Measurements from ENCODE around the gene NCSTN.

Gene NCSTN

DNA sequence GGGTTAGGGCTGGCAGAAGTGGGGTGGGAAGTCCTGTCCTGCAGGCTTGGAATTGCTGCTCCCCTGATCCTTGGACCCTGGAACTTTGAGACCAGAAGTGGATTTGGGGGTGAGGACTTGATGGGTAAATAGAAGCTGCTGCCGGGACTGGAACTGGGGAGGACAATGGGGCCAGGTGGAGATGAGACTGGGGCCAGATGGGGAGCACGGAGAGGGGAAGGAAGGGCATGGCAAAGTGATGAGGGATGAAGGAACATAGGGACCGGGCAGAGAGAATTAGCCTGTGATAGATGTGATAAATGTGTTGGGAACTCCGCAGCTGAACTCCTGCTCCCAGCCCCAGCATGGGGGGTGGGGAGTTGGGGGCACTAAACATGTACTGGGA, 24.3 kb downstream of the NCSTN start:
- no peak for FAIRE-seq
- TF ChIP-seq POLR2A (IDR thresholded peaks at IDR 0.05; ENCODE audit: low read depth, low read length) (no peak), PAX5 (IDR thresholded peaks at IDR 0.05; ENCODE audit: insufficient read depth, low read length, severe bottlenecking) (no peak), TAF1 (IDR thresholded peaks at IDR 0.05; ENCODE audit: low read depth, low read length) (no peak), POLR2AphosphoS5 (IDR thresholded peaks at IDR 0.05; ENCODE audit: low read depth, low read length) (no peak), POU2F2 (IDR thresholded peaks at IDR 0.05; ENCODE audit: low read depth, low read length) (no peak)
- no peak for DNase-seq (ENCODE audit: insufficient read length, low spot score)

DNA sequence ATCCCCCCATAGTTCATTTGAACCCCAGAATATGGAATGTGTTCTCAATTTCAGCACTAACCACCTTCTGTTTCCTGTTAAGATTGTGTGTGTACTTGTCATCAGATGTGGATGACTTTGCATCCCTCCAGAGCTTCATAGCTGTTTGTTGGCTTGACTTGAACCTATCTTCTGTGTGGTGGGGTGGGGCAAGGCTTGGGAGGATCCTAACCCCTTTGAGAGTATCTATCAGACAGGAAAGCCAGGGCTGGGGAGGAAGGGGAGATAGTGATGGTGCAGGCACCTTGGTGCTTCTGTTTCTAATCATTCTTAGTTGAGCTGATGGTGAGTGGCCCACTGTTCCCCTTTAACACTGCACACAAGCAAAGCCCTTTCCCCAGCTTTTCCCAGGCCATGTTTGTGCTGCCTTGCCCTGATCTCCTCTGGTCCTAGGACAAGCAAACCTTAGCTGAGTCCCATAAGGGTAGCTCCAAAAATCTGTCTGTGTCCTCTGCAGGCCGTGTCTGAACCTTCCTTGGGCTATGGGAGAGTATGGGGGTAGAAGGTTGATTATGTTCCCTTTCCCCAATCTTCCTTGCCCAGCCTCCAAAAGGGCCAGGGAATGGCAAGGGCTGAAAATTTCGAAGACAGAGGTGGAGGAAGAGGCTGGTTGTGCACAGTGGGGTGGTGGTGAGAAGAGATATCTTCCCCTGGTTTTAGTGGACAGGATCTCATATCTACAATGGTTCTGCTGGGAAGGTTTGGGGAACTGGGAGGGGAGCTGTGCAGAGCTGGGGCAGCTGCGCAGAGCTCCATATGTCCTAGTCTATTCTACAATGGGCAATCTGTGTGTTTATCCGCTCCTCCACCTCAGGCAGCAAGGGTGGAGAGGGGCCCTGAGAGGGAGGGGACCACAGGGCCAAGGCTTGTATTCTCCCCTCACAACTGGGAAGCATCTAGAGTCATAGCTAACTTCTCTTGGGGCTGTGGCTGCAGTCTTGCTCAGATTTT, 25.0 kb downstream of the NCSTN start:
- no peak for DNase-seq (ENCODE audit: insufficient read length, low spot score)
- TF ChIP-seq SPI1 (IDR thresholded peaks at IDR 0.05; ENCODE audit: low read depth, low read length) = no peak
- TF ChIP-seq TAF1 (IDR thresholded peaks at IDR 0.05; ENCODE audit: low read depth, low read length) = no peak
- no peak for TF ChIP-seq POLR2A (IDR thresholded peaks at IDR 0.05; ENCODE audit: low read depth, low read length)
- no peak for TF ChIP-seq PAX5 (IDR thresholded peaks at IDR 0.05; ENCODE audit: insufficient read depth, low read length, severe bottlenecking)
- TF ChIP-seq POLR2AphosphoS5 (IDR thresholded peaks at IDR 0.05; ENCODE audit: low read depth, low read length) = no peak
- no peak for TF ChIP-seq POU2F2 (IDR thresholded peaks at IDR 0.05; ENCODE audit: low read depth, low read length)
- FAIRE-seq = peak; percentile 57

DNA sequence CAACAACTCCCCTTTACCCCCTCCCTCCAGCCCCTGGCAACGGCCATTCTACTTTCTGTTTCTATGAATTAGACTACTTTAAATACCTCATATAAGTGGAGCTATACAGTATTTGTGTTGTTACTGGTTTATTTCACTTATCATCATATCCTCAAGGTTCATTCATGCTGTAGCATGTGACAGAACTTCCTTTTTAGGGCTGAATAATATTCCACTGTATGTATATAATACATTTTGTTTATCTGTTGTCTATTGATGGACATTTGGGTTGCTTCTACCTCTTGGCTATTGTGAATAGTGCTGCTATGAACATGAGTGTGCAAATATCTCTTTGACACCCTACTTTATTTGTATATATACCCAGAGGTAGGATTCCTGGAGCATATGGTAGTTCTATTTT, 25.9 kb downstream of the NCSTN start:
- no peak for TF ChIP-seq PAX5 (IDR thresholded peaks at IDR 0.05; ENCODE audit: insufficient read depth, low read length, severe bottlenecking)
- TF ChIP-seq POU2F2 (IDR thresholded peaks at IDR 0.05; ENCODE audit: low read depth, low read length) = no peak
- no peak for TF ChIP-seq SPI1 (IDR thresholded peaks at IDR 0.05; ENCODE audit: low read depth, low read length)
- TF ChIP-seq TAF1 (IDR thresholded peaks at IDR 0.05; ENCODE audit: low read depth, low read length) = no peak
- no peak for TF ChIP-seq POLR2AphosphoS5 (IDR thresholded peaks at IDR 0.05; ENCODE audit: low read depth, low read length)
- FAIRE-seq (no peak), DNase-seq (ENCODE audit: insufficient read length, low spot score) (no peak)

DNA sequence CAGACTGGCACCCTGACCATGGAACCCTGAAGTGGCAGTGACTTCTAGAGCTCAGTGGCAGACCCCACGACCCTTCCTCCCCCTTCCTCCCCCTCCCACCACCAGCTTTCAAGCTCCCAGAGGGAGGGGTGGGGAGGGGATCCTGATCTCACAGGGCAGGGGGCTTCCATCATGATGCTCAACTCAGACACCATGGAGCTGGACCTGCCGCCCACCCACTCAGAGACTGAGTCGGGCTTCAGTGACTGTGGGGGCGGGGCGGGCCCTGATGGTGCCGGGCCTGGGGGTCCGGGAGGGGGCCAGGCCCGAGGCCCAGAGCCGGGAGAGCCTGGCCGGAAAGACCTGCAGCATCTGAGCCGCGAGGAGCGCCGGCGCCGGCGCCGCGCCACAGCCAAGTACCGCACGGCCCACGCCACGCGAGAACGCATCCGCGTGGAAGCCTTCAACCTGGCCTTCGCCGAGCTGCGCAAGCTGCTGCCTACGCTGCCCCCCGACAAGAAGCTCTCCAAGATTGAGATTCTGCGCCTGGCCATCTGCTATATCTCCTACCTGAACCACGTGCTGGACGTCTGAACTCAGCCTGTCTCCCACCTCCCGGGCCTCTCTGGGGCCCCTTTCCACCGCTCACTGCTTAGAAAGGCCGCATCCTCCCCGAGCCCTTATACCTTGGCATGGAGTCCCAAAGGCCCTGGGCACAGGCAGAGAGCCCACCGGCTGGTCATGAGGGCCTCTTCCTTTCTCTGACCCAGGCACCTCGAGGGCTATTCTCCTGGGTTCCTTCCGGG, 27.6 kb downstream of the NCSTN start:
- no peak for FAIRE-seq
- DNase-seq (ENCODE audit: insufficient read length, low spot score) = no peak
- TF ChIP-seq SPI1 (IDR thresholded peaks at IDR 0.05; ENCODE audit: low read depth, low read length) (no peak), TAF1 (IDR thresholded peaks at IDR 0.05; ENCODE audit: low read depth, low read length) (no peak), POLR2A (IDR thresholded peaks at IDR 0.05; ENCODE audit: low read depth, low read length) (no peak), POU2F2 (IDR thresholded peaks at IDR 0.05; ENCODE audit: low read depth, low read length) (no peak), POLR2AphosphoS5 (IDR thresholded peaks at IDR 0.05; ENCODE audit: low read depth, low read length) (no peak), PAX5 (IDR thresholded peaks at IDR 0.05; ENCODE audit: insufficient read depth, low read length, severe bottlenecking) (no peak)

DNA sequence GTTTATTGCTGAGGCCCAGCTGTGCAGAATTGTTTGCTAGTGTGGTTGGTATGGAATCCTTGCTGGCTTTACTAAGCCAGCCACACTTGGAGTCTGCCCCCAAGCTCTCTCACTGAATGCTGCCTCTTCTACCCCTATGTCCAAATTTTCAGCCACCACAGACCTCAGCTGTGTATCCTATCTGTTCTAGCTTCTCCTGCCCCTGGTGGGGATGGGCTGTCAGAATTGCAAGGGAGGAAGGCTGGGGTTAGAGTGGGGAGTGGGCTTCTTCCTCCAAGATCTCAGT, 28.1 kb downstream of the NCSTN start:
- DNase-seq (ENCODE audit: insufficient read length, low spot score) (no peak), FAIRE-seq (no peak)
- no peak for TF ChIP-seq POLR2AphosphoS5 (IDR thresholded peaks at IDR 0.05; ENCODE audit: low read depth, low read length)
- TF ChIP-seq POU2F2 (IDR thresholded peaks at IDR 0.05; ENCODE audit: low read depth, low read length) = no peak
- no peak for TF ChIP-seq TAF1 (IDR thresholded peaks at IDR 0.05; ENCODE audit: low read depth, low read length)
- no peak for TF ChIP-seq POLR2A (IDR thresholded peaks at IDR 0.05; ENCODE audit: low read depth, low read length)
- TF ChIP-seq PAX5 (IDR thresholded peaks at IDR 0.05; ENCODE audit: insufficient read depth, low read length, severe bottlenecking) = no peak
- no peak for TF ChIP-seq SPI1 (IDR thresholded peaks at IDR 0.05; ENCODE audit: low read depth, low read length)

DNA sequence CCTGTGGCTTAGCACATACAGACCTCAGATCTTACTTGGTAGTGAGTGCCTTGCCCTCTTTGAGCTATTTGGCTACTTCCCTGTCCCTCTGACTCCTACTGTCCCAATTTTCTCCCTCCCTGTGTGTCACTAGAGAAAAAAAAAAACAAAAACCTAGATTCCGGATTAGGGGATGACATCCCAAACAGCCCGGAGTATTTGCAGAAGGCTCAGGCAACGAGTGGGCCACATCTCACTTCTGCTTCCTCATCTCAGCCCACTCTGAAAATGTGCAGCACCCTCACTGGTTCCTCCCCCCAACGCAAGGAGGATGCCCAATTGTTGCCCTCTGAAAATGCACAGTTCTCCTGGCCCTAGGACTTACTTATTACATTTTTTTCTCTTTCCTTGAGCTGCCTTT, 28.6 kb downstream of the NCSTN start:
- TF ChIP-seq POU2F2 (IDR thresholded peaks at IDR 0.05; ENCODE audit: low read depth, low read length) = no peak
- TF ChIP-seq TAF1 (IDR thresholded peaks at IDR 0.05; ENCODE audit: low read depth, low read length) = no peak
- TF ChIP-seq PAX5 (IDR thresholded peaks at IDR 0.05; ENCODE audit: insufficient read depth, low read length, severe bottlenecking) = no peak
- no peak for TF ChIP-seq SPI1 (IDR thresholded peaks at IDR 0.05; ENCODE audit: low read depth, low read length)
- no peak for TF ChIP-seq POLR2A (IDR thresholded peaks at IDR 0.05; ENCODE audit: low read depth, low read length)
- no peak for TF ChIP-seq POLR2AphosphoS5 (IDR thresholded peaks at IDR 0.05; ENCODE audit: low read depth, low read length)
- FAIRE-seq = no peak
- no peak for DNase-seq (ENCODE audit: insufficient read length, low spot score)

DNA sequence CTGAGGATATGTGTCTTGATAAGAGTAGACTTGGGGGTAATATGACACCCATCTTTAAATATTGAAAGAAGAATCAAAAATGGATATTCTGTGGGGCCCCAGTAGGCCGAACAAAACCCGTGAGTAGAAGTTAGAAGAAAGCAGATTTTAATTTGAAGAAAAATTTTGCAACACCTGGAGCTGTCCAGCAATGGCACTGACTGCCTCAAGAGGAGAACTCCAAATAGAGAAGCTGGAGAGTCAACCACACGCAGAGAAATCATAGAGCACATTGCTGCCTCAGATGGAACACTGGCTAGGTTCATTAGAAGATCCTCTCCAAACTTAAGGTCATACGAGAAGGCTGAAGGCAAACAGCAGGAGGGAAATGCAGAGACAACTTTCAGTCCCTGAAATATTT, 30.5 kb downstream of the NCSTN start:
- no peak for DNase-seq (ENCODE audit: insufficient read length, low spot score)
- TF ChIP-seq TAF1 (IDR thresholded peaks at IDR 0.05; ENCODE audit: low read depth, low read length) (no peak), POLR2A (IDR thresholded peaks at IDR 0.05; ENCODE audit: low read depth, low read length) (no peak), POU2F2 (IDR thresholded peaks at IDR 0.05; ENCODE audit: low read depth, low read length) (no peak)
- FAIRE-seq = no peak

DNA sequence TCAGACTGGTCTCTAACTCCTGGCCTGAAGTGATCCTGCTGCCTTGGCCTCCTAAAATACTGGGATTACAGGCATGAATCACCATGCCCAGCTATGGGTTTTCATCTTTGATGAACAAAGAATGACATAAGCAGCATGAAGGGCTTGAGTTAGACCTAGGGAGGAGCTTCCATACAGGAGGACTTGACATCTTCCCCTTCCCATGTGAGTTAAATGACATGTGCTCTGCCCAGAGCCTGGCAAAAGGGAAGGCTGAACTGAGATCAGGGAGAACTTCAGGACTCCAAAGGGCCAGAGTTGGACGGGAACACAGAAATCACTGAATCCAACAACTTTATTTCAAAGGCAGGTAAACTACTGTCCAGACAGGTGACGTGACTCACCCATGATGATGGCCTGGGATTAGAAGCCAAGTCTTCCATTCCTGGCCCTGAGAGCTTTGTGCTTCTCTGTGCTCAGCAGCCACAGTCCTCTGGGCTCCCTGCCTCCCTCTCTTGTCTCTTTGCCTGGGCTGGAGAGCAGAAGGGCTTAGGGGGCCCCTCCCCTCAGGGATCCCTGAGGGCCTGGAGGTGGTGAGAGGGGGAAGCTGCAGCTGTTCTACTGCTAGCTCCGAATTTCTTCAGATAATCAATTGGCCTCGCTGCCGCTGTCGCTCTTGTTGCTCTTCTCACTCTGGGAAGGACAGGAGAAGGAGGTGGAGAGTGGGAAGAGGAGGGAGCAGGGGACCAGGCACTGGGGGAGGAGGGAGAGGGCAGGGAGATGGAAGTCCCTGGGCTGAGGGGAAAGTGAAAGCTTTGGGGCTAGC, 31.3 kb downstream of the NCSTN start:
- TF ChIP-seq POLR2A (IDR thresholded peaks at IDR 0.05; ENCODE audit: low read depth, low read length) (no peak), POLR2AphosphoS5 (IDR thresholded peaks at IDR 0.05; ENCODE audit: low read depth, low read length) (no peak), PAX5 (IDR thresholded peaks at IDR 0.05; ENCODE audit: insufficient read depth, low read length, severe bottlenecking) (no peak), SPI1 (IDR thresholded peaks at IDR 0.05; ENCODE audit: low read depth, low read length) (no peak), TAF1 (IDR thresholded peaks at IDR 0.05; ENCODE audit: low read depth, low read length) (no peak), POU2F2 (IDR thresholded peaks at IDR 0.05; ENCODE audit: low read depth, low read length) (no peak)
- DNase-seq (ENCODE audit: insufficient read length, low spot score) = no peak
- peak; percentile 5 for FAIRE-seq

Measured in GM12891 (cell line).